Endothelial cell of umbilical vein (primary cell): Measurements from ENCODE around the gene MGAT5. TPM values are rescaled to one million over a fixed set of nuclear protein-coding genes. Genes with fewer than 3 reads are reported as not detected.

ENCODE experiments used
- BruUV-seq: library from RNA; stranded (reverse); fragments of 400-500 nt; replicated peaks from 2 replicates; lab custom pipeline; 2021; lab: Mats Ljungman, UMichigan
- CTCF ChIA-PET: fragments of 300-600, 350-600 bp; sonication (Branson Sonifier 250); formaldehyde crosslinking; loops from one replicate; lab custom pipeline; 2021; ENCODE audit warnings: antibody characterized with exemption, inconsistent platforms; lab: Charles Lee
- POLR2A ChIA-PET: fragments of 300-600, 350-600 bp; sonication (Branson Sonifier 250); formaldehyde crosslinking; loops from one replicate; lab custom pipeline; 2021; ENCODE audit warnings: antibody characterized with exemption, inconsistent platforms; lab: Charles Lee
- DNase-seq: peaks from one replicate; pipeline ENCODE4 v3.0.0-alpha.2; 2011; ENCODE audit warnings: low read depth, low spot score
- FAIRE-seq: peaks from 2 replicates; lab custom pipeline; 2011; peaks lifted over from hg19 to GRCh38; lab: Jason Lieb, UNC
- H2AFZ ChIP-seq: 2 replicates; pipeline ENCODE4 v1.6.0; 2012; ENCODE audit warnings: low read depth, low read length, control low read depth, inconsistent platforms
- H3K27ac ChIP-seq: 2 replicates; pipeline ENCODE4 v1.5.1; 2011; ENCODE audit warnings: low read depth, mild to moderate bottlenecking, control low read depth, low read length, moderate library complexity; ENCODE audit not compliant: insufficient read depth
- H3K27me3 ChIP-seq, 2 experiments: 2 replicates each; pipeline versions ENCODE4 v1.6.0 to v1.6.1; 2011; ENCODE audit warnings: low read length in 2 of 2, mixed read lengths in 1 of 2; ENCODE audit not compliant: control insufficient read depth in 2 of 2, insufficient read depth in 2 of 2
- H3K36me3 ChIP-seq, 2 experiments: 2 replicates in 1 of 2; 3 replicates in 1 of 2; pipeline ENCODE4 v1.5.1; 2011; ENCODE audit warnings: low read length in 2 of 2, mild to moderate bottlenecking in 1 of 2, moderate library complexity in 1 of 2; ENCODE audit not compliant: control insufficient read depth in 2 of 2, insufficient read depth in 2 of 2; ENCODE audit errors: extremely low read depth in 1 of 2
- H3K4me1 ChIP-seq: 3 replicates; pipeline ENCODE4 v1.5.1; 2011; ENCODE audit warnings: mild to moderate bottlenecking, low read length; ENCODE audit not compliant: control insufficient read depth, insufficient read depth; ENCODE audit errors: extremely low read depth
- H3K4me2 ChIP-seq: 2 replicates; pipeline ENCODE4 v1.6.1; 2011; ENCODE audit warnings: low read length, control low read depth, mixed read lengths; ENCODE audit not compliant: insufficient read depth
- H3K4me3 ChIP-seq, 3 experiments: fragments of 200-600 bp in 1 of 3; sonication (generic), shearing (Covaris generic) in 1 of 3; replicated peaks in 1 of 3; 2 replicates each; pipeline ENCODE4 v1.5.1; 2011 to 2016; ENCODE audit warnings: control low read depth in 3 of 3, low read length in 3 of 3, mild to moderate bottlenecking in 2 of 3, inconsistent platforms in 1 of 3, low read depth in 1 of 3, moderate library complexity in 1 of 3; ENCODE audit not compliant: insufficient read depth in 1 of 3
- H3K79me2 ChIP-seq: 2 replicates; pipeline ENCODE4 v1.6.0; 2012; ENCODE audit warnings: low read length, inconsistent platforms; ENCODE audit not compliant: control insufficient read depth, insufficient read depth
- H3K9ac ChIP-seq: replicated peaks from 2 replicates; pipeline ENCODE3; 2011; ENCODE audit warnings: low read length, control low read depth; ENCODE audit not compliant: insufficient read depth; ENCODE audit errors: extremely low read depth
- H3K9me1 ChIP-seq: replicated peaks from 3 replicates; pipeline ENCODE4 v1.6.0; 2011; ENCODE audit warnings: mild to moderate bottlenecking, low read length; ENCODE audit not compliant: control insufficient read depth, insufficient read depth; ENCODE audit errors: extremely low read depth
- H3K9me3 ChIP-seq: replicated peaks from 2 replicates; pipeline ENCODE4 v1.5.1; 2012; ENCODE audit warnings: low read length, inconsistent platforms; ENCODE audit not compliant: control insufficient read depth, insufficient read depth
- H4K20me1 ChIP-seq: replicated peaks from 2 replicates; pipeline ENCODE3; 2011; ENCODE audit warnings: mild to moderate bottlenecking, low read length; ENCODE audit not compliant: control insufficient read depth, insufficient read depth; ENCODE audit errors: extremely low read depth
- CTCF ChIP-seq, 2 donors: IDR thresholded peaks; 1 replicate in 1 of 2; 2 replicates in 1 of 2; pipeline ENCODE4 v1.5.1; 2011; ENCODE audit warnings: low read length in 2 of 2, mild to moderate bottlenecking in 2 of 2, moderate library complexity in 2 of 2, control low read depth in 1 of 2, inconsistent platforms in 1 of 2, low read depth in 1 of 2; ENCODE audit not compliant: insufficient read depth in 1 of 2; ENCODE audit errors: extremely low read depth in 1 of 2
- EZH2 ChIP-seq: IDR thresholded peaks from 2 replicates; pipeline ENCODE4 v1.6.1; 2012; ENCODE audit warnings: borderline replicate concordance, low read depth, mild to moderate bottlenecking, moderate library complexity, low read length, inconsistent platforms; ENCODE audit not compliant: severe bottlenecking
- FOS ChIP-seq: IDR thresholded peaks from 2 replicates; pipeline ENCODE4 v1.6.1; 2011; ENCODE audit warnings: mild to moderate bottlenecking, low read length, moderate library complexity, borderline replicate concordance; ENCODE audit not compliant: insufficient read depth
- GATA2 ChIP-seq: IDR thresholded peaks from 2 replicates; pipeline ENCODE4 v1.7.0; 2011; ENCODE audit warnings: low read depth, mild to moderate bottlenecking, moderate library complexity, mixed read lengths, low read length; ENCODE audit not compliant: insufficient read length, insufficient read depth
- JUN ChIP-seq: IDR thresholded peaks from 2 replicates; pipeline ENCODE4 v1.6.1; 2011; ENCODE audit warnings: borderline replicate concordance, low read depth; ENCODE audit not compliant: insufficient read length, insufficient read depth
- MAX ChIP-seq: IDR thresholded peaks from 2 replicates; pipeline ENCODE4 v1.6.1; 2011; ENCODE audit not compliant: insufficient read depth, insufficient read length
- MYC ChIP-seq: IDR thresholded peaks from one replicate; pipeline ENCODE4 v1.6.1; 2011; ENCODE audit warnings: mild to moderate bottlenecking, low read depth, low read length
- POLR2A ChIP-seq: IDR thresholded peaks from 2 replicates; pipeline ENCODE4 v1.6.1; 2012; ENCODE audit warnings: low read depth, mild to moderate bottlenecking, control low read depth, low read length
- POLR2AphosphoS5 ChIP-seq: IDR thresholded peaks from 2 replicates; pipeline ENCODE4 v1.6.1; 2012; ENCODE audit warnings: low read depth, mild to moderate bottlenecking, control low read depth, low read length, moderate library complexity; ENCODE audit not compliant: insufficient read depth
- dilution Hi-C: fragments of 300-500 bp; cut with MboI; formaldehyde crosslinking; loops from one replicate; pipeline ENCODE4 v1.15.0; 2019; ENCODE audit warnings: low sequenced_read_pairs; ENCODE audit not compliant: extremely low pct_ligation_motif_present
- intact Hi-C: fragments of 100-400 bp; cut with micrococcal nuclease; formaldehyde crosslinking; loops from one replicate; pipeline ENCODE4 v1.10.0; 2022
- polyA plus RNA-seq, 4 experiments: library from polyadenylated mRNA; depleted of rRNA in 3 of 4; stranded (reverse) in 3 of 4; unstranded in 1 of 4; fragments of >200 nt; gene quantifications; 2 replicates each; pipeline versions ENCODE4 v1.2.1 to v1.2.3, GENCODE V29; 2011 to 2012; ENCODE audit warnings: missing spikeins in 1 of 4
- total RNA-seq: library from RNA; stranded (reverse); gene quantifications from 2 replicates; pipeline ENCODE4 v1.2.3, GENCODE V29; 2021

The MGAT5 gene
- total and polyA plus RNA-seq, 2 donors (not counting 3 experiments of a cell fraction or from before 2014, with no cell fraction given), result 17.7 to 84.1 TPM

- BruUV-seq, result no TSS peak
- TF ChIP-seq POLR2A (no peak), MAX (no peak), MYC (no peak), CTCF (IDR thresholded peaks at IDR 0.05; ENCODE audit: extremely low read depth in 1 of 2, insufficient read depth in 1 of 2, low read depth in 1 of 2, low read length in 2 of 2) (no peak), EZH2 (no peak), POLR2AphosphoS5 (no peak), JUN (no peak), FOS (no peak), GATA2 (no peak)
These were observed 29.9 kb upstream of the MGAT5 start for GRCh38 chr2:134224005-134224404.

More at GRCh38 chr2:134224005-134224404, 29.9 kb upstream of the MGAT5 start:
- Histone ChIP-seq H3K79me2 (peaks cover 10% of the 10 kb centered on the region), H3K9me3 (no peaks in the 10 kb centered on the region), H3K4me1 (no peaks in the 10 kb centered on the region), H3K27ac (no peak overlapping the region), H2AFZ (no peak overlapping the region), H3K36me3 (no peaks in the 10 kb centered on the region), H3K4me3 (no peak overlapping the region), H3K9ac (no peak overlapping the region), H3K9me1 (no peaks in the 10 kb centered on the region), H3K4me2 (no peak overlapping the region), H3K27me3 (no peaks in the 10 kb centered on the region), H4K20me1 (peaks cover 3% of the 10 kb centered on the region)
- dilution Hi-C loops (no loop called here), intact Hi-C loops (no loop called here)
- DNase-seq, result no peak
- ChIA-PET CTCF (interaction anchor here (0.7 to 1.8 kb wide), 6 partner anchors 17 to 227 kb away, joined by 3 to 9 read pairs (median 4); no protein-coding TSS in a partner anchor), POLR2A (no interaction called here)
- FAIRE-seq, result no peak
